PFSK-1 (cell line): ENCODE results near the gene URI1.

Experiments
- FOXP2 ChIP-seq: optimal IDR thresholded peaks from 2 replicates; pipeline ENCODE3; 2011; ENCODE audit warnings: borderline replicate concordance, control low read depth, inconsistent platforms; ENCODE audit not compliant: insufficient read depth; ENCODE audit errors: extremely low read length, extremely low read depth
- POLR2AphosphoS5 ChIP-seq: IDR thresholded peaks from 2 replicates; pipeline ENCODE4 v1.6.1; 2012; ENCODE audit warnings: low read depth, mild to moderate bottlenecking, control low read depth, low read length, moderate library complexity
- REST ChIP-seq, 2 experiments: IDR thresholded peaks; 2 replicates each; pipeline versions ENCODE4 v1.6.1 to v1.8.0; 2011 to 2012; ENCODE audit warnings: low read depth in 2 of 2, low read length in 2 of 2, control low read depth in 1 of 2, inconsistent platforms in 1 of 2, mild to moderate bottlenecking in 1 of 2, moderate library complexity in 1 of 2; ENCODE audit not compliant: insufficient read depth in 1 of 2
- SIN3A ChIP-seq: IDR thresholded peaks from 2 replicates; pipeline ENCODE4 v1.6.1; 2012; ENCODE audit warnings: mild to moderate bottlenecking, low read length, moderate library complexity, borderline replicate concordance; ENCODE audit not compliant: insufficient read depth
- TAF1 ChIP-seq: IDR thresholded peaks from 2 replicates; pipeline ENCODE4 v1.6.1; 2012; ENCODE audit warnings: low read length, control low read depth, borderline replicate concordance; ENCODE audit not compliant: insufficient read depth

GRCh38 chr19:30026933-30027332 is 84.9 kb downstream of the URI1 start:
- TF ChIP-seq TAF1, result no peak
- TF ChIP-seq REST (IDR thresholded peaks at IDR 0.05; ENCODE audit: insufficient read depth in 1 of 2, low read depth in 2 of 2, low read length in 2 of 2), result no peak
- no peak for TF ChIP-seq SIN3A
- no peak for TF ChIP-seq POLR2AphosphoS5
- no peak for TF ChIP-seq FOXP2
